CD4-positive, alpha-beta T cell (primary cell): Measurements from ENCODE around the gene SFMBT2. TPM values are rescaled to one million over a fixed set of nuclear protein-coding genes. Genes with fewer than 3 reads are reported as not detected.

ENCODE experiments used
- ATAC-seq: fragments of 200-7000 bp; cut with Tn5 transposase; one replicate; pipeline ENCODE4 v1.10.0; 2022; ENCODE audit warnings: mild to moderate bottlenecking; ENCODE audit not compliant: poor library complexity
- CTCF ChIA-PET: fragments of 350-600 bp; sonication (Branson Sonifier 250); formaldehyde crosslinking; loops from one replicate; lab custom pipeline; 2021; ENCODE audit warnings: antibody characterized with exemption, inconsistent platforms; lab: Charles Lee
- POLR2A ChIA-PET: fragments of 350-600 bp; sonication (Branson Sonifier 250); formaldehyde crosslinking; loops from one replicate; lab custom pipeline; 2021; ENCODE audit warnings: antibody characterized with exemption, inconsistent platforms; lab: Charles Lee
- DNase-seq, 14 experiments: peaks; one replicate each; pipeline ENCODE4 v3.0.0-alpha.2; 2013 to 2020; ENCODE audit warnings: mixed read lengths in 2 of 14
- H3K27ac ChIP-seq, 2 donors: one replicate each; pipeline versions ENCODE4 v1.5.1 to v1.7.0; 2013; ENCODE audit warnings: low read length in 2 of 2, low read depth in 1 of 2, mild to moderate bottlenecking in 1 of 2
- H3K27me3 ChIP-seq, 2 experiments: 1 replicate in 1 of 2; 2 replicates in 1 of 2; pipeline versions ENCODE4 v1.6.1 to v1.7.0; 2013; ENCODE audit warnings: low read length in 2 of 2, control low read depth in 1 of 2, mild to moderate bottlenecking in 1 of 2, moderate library complexity in 1 of 2; ENCODE audit not compliant: insufficient read depth in 2 of 2, control insufficient read depth in 1 of 2
- H3K36me3 ChIP-seq: one replicate; pipeline ENCODE4 v1.6.1; 2013; ENCODE audit warnings: low read length, control low read depth; ENCODE audit not compliant: insufficient read depth
- H3K4me1 ChIP-seq: one replicate; pipeline ENCODE4 v1.6.1; 2013; ENCODE audit warnings: low read length, control low read depth; ENCODE audit not compliant: insufficient read depth
- H3K4me3 ChIP-seq: one replicate; pipeline ENCODE4 v1.5.1; 2013; ENCODE audit warnings: mild to moderate bottlenecking, low read length, moderate library complexity
- H3K9me3 ChIP-seq, 2 experiments: 1 replicate in 1 of 2; 2 replicates in 1 of 2; pipeline versions ENCODE4 v1.6.1 to v1.7.0; 2013; ENCODE audit warnings: low read length in 2 of 2, mild to moderate bottlenecking in 2 of 2, control low read depth in 1 of 2, moderate library complexity in 1 of 2; ENCODE audit not compliant: control insufficient read depth in 1 of 2, insufficient read depth in 1 of 2
- H3K27ac Mint-ChIP-seq: one replicate; pipeline ENCODE4 v1.8.0; 2020; ENCODE audit warnings: mixed read lengths
- H3K27me3 Mint-ChIP-seq: one replicate; pipeline ENCODE4 v1.8.0; 2021; ENCODE audit warnings: mixed read lengths
- H3K36me3 Mint-ChIP-seq: one replicate; pipeline ENCODE4 v1.8.0; 2021; ENCODE audit warnings: low read depth, mixed read lengths
- H3K4me1 Mint-ChIP-seq: one replicate; pipeline ENCODE4 v1.8.0; 2021; ENCODE audit warnings: low read depth, mixed read lengths
- H3K4me3 Mint-ChIP-seq: one replicate; pipeline ENCODE4 v1.8.0; 2020; ENCODE audit warnings: mild to moderate bottlenecking, mixed read lengths
- H3K9me3 Mint-ChIP-seq: one replicate; pipeline ENCODE4 v1.8.0; 2020; ENCODE audit warnings: mixed read lengths
- CTCF ChIP-seq: fragments of 200-600 bp; IDR thresholded peaks from one replicate; pipeline ENCODE4 v1.8.0; 2022; ENCODE audit warnings: antibody characterized with exemption, mild to moderate bottlenecking
- intact Hi-C, 2 experiments: fragments of 100-400 bp; cut with DNase I in 1 of 2; cut with micrococcal nuclease in 1 of 2; formaldehyde crosslinking; loops; one replicate each; pipeline versions ENCODE4 v1.15.1 to v1.9.0; 2023 to 2025; cut with DNase I, micrococcal nuclease
- total RNA-seq, 174 experiments: library from RNA in 2 of 174; stranded (reverse) in 2 of 174; gene quantifications; one replicate each; pipeline ENCODE4 v1.2.3 and lab custom pipeline; 2021 to 2026

Gene SFMBT2
- total RNA-seq, 2 experiments from 2014 or later, result 41.0 to 42.0 TPM

GRCh38 chr10:7234109-7234508 is 176.7 kb downstream of the SFMBT2 start:
- ChIA-PET POLR2A (no interaction called here), CTCF (interaction anchor here (1.0 kb wide), 1 partner anchor 177 kb away, joined by 3 read pairs; the partner anchor contains the start of gene SFMBT2)
- DNase-seq (no peak), ATAC-seq (no peak)
- H3K4me3 ChIP-seq, result no peak overlapping the region
- Mint-ChIP-seq H3K36me3 (peaks cover 85% of the 10 kb centered on the region), H3K9me3 (peaks cover 7% of the 10 kb centered on the region), H3K4me1 (peaks cover 13% of the 10 kb centered on the region), H3K4me3 (no peak overlapping the region), H3K27ac (no peak overlapping the region), H3K27me3 (no peaks in the 10 kb centered on the region)
- no peaks in the 10 kb centered on the region for H3K9me3 ChIP-seq
- no peaks in the 10 kb centered on the region for H3K4me1 ChIP-seq
- intact Hi-C loops, result no loop called here
- TF ChIP-seq CTCF, result no peak
- H3K36me3 ChIP-seq, result peaks cover 13% of the 10 kb centered on the region
- no peak overlapping the region for H3K27ac ChIP-seq
- no peaks in the 10 kb centered on the region for H3K27me3 ChIP-seq

GRCh38 chr10:7233259-7233991 is 177.4 kb downstream of the SFMBT2 start:
- Histone ChIP-seq H3K9me3 (no peaks in the 10 kb centered on the region), H3K4me3 (no peak overlapping the region), H3K27me3 (no peaks in the 10 kb centered on the region), H3K36me3 (peaks cover 13% of the 10 kb centered on the region), H3K27ac (no peak overlapping the region), H3K4me1 (no peaks in the 10 kb centered on the region)
- peaks cover 7% of the 10 kb centered on the region for H3K9me3 Mint-ChIP-seq
- H3K4me3 Mint-ChIP-seq, result no peak overlapping the region
- ATAC-seq (no peak), DNase-seq (no peak)
- ChIA-PET CTCF (no interaction called here), POLR2A (no interaction called here)
- peaks cover 87% of the 10 kb centered on the region for H3K36me3 Mint-ChIP-seq
- H3K27me3 Mint-ChIP-seq, result no peaks in the 10 kb centered on the region
- H3K27ac Mint-ChIP-seq, result no peak overlapping the region
- intact Hi-C loops, result no loop called here
- no peak for TF ChIP-seq CTCF
- H3K4me1 Mint-ChIP-seq, result peaks cover 9% of the 10 kb centered on the region

DNA sequence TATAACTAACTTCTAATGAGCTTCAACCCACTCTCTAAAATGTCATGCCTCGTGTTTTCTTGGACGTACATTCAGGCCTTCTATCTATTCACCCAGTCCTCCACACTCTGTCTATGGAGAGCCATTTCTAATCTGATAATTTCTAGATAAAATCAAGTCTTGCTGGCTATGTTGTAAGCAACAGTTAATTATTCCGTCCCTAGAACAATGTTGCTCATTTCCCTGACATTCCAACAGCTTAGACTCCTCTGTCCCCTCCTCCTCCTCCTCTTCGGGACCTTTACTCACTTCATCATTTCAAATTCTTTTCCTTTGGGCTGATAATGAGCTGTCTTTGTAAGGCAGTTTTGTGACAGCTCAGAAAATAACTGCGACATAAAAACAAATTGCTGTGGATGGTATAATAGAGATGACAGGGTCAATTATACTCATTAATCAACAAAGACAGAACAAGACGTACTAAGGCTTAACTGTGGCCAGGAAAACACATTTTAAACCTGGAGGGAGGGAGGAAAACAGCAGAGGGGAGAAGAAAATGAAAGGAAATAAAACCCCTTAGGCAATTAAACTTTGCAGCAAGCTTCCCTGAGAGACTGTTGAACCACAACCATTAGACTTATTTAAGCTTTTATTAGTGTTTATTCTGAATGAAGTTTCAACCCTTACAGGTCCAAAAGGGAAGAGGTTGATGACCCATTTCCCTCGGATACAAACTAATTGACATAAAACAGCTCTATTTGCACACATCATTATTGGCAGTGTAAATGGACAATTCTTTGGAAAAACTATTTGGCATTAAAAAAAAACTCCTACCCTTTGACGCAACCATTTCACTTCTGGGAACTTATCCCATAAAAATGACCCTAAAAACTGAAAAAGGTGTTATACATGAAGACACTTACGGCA is 179.1 kb downstream of the SFMBT2 start:
- Mint-ChIP-seq H3K4me1 (peaks cover 5% of the 10 kb centered on the region), H3K36me3 (peaks cover 87% of the 10 kb centered on the region), H3K9me3 (peaks cover 7% of the 10 kb centered on the region), H3K27me3 (no peaks in the 10 kb centered on the region), H3K27ac (no peak overlapping the region), H3K4me3 (no peak overlapping the region)
- intact Hi-C loops, result no loop called here
- no peak for TF ChIP-seq CTCF
- Histone ChIP-seq H3K27ac (no peak overlapping the region), H3K27me3 (no peaks in the 10 kb centered on the region), H3K4me3 (no peak overlapping the region), H3K9me3 (no peaks in the 10 kb centered on the region), H3K4me1 (no peaks in the 10 kb centered on the region), H3K36me3 (peaks cover 16% of the 10 kb centered on the region)
- ATAC-seq, result no peak
- ChIA-PET POLR2A (no interaction called here), CTCF (no interaction called here)
- no peak for DNase-seq
